ENCODE data around the gene CPLX1.

GRCh38 chr4:866068-866760, 40.3 kb upstream of the CPLX1 start:
- TF ChIP-seq POLR2A (IDR thresholded peaks at IDR 0.05; ENCODE audit: low read depth, low read length) (no peak), POLR2AphosphoS5 (IDR thresholded peaks at IDR 0.05; ENCODE audit: low read depth, low read length) (no peak)

All from GM12891 (cell line).